Stimulated activated CD8-positive, alpha-beta memory T cell treated with anti-CD3 and anti-CD28 coated beads, Interleukin-12 subunit alpha, Interleukin-12 subunit beta, amount 100 ng/mL, for 4 hours (primary cell): Measurements from ENCODE around the gene PRKRIP1.
"Not testable (repeated sequence)": the region's sequence is repeated elsewhere in the genome, so short reads cannot be mapped to it uniquely, and the experiment has no call there.

Experiments
- DNase-seq: peaks from one replicate; pipeline ENCODE4 v3.0.0-alpha.2; 2020; ENCODE audit warnings: low read depth

PRKRIP1 gene

DNA sequence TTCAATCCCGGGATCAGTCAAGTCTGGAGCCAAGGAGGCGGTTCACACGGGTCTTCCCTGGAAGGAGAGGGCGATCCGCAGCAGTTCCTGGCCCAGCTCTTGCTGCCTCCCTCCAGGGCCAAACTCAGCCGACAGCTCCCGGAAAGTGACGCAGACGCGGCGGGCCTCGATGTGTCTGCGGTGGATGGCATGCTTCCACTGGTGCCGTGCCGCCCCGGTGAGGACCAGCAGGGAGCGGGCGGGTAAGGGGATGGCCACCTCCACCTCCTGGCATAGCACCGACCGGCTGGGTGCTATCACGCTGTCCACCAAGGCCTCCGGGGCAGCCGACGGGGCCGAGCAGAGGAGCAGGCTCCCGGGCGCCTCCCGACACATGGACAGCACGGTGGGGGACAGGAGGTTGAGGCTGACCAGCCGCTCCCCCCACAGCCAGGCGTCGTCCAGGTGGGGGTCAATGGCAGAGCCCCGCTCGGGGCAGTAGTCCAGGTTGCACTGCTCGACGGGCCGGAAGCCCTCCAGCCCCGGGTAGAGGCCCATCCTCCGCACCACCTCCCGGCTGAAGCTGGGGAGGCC is 61.3 kb downstream of the PRKRIP1 start:
- DNase-seq, result no peak

DNA sequence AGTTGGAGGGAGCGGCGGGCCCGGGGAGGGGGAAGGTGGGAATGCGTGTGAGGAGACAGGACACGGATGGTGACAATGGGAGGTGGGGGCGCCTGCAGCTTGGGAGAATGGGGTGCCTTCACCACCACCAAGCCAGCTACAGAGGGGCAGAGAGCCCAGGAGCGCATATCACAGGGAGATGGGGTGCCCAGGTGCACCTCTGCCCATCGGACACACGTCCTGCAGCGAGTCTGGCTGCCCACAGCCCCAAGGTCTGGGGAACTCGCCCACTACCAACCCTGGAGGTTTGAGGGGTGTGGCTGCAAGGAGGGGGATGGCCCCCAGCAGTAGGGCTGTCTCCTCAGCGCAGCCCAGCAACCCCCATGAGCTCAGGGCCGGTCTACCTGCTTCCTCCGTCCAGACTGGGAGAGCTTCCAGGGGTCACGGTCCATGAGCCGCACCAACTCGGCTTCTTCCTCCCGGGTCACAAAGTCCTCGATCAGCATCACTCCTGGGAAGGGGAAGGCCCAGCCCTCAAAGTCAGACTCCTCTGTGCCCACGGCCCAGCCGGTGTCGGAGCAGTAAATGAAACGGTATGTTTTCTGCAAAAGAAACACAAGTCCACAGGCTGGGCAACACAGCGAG is 63.2 kb downstream of the PRKRIP1 start:
- no peak for DNase-seq

- no peak for DNase-seq
Measured at GRCh38 chr7:102460467-102460866, 64.3 kb downstream of the PRKRIP1 start.

DNA sequence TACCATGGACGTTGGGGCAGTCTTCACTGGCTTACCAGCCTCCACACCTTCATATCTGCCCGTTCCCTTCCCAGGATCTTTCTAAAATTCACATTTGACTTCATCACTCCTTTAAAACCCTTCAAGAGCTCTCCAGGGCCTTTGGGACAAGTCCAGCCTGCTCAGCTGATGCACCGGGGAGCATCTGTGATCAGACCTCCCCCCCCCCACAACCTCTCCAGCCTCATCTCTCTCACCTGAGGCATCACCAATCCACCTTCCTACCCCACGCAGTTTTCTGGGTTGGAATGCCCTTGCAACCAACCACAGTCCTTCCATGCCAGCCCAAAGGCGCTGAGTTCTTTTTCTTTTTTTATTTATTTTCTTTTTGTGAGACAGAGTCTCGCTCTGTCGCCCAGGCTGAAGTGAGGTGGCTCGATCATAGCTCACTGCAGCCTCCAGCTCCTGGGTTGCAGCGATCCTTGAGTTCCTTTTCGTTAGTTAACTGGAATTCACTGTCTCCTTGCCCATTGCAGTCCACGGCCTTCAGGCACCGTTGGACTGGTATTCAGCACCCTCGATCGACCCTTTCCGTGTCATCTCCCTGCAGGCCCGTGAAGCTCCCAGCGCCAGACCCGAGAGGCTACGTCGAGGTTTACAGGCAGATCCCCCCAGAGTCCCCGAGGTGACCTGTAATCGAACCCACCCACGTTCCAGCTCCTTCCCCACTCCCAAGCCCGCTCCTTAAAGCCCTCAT is 67.8 kb downstream of the PRKRIP1 start:
- DNase-seq, result no peak

GRCh38 chr7:102464577-102465280 is 68.6 kb downstream of the PRKRIP1 start, which contains the start of the genes ALKBH4 and LRWD1:
ALKBH4 (minus strand) TSS chr7:102464863; CDS start chr7:102464836, 27 bp downstream.
LRWD1 (plus strand) TSS chr7:102464984; CDS start chr7:102465081, 97 bp downstream.
- peak; percentile 94 for DNase-seq

DNA sequence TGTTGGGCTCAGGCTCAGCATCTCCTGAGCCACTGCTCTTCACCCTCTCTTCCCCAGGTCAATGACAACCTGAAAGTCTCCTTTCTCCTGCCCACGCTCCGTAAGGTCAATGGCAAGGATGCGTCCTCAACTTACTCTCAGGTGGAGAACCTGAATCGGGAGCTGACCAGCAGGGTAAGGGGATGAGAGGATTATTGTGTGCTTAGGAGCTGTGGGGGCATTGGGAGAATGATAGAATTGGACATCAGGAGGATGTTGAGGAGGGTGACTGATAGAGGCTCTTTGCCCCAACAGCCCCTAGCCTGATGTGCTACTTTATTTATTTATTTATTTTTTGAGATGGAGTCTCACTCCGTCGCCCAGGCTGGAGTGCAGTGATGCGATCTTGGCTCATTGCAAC is 69.9 kb downstream of the PRKRIP1 start:
- no peak for DNase-seq

DNA sequence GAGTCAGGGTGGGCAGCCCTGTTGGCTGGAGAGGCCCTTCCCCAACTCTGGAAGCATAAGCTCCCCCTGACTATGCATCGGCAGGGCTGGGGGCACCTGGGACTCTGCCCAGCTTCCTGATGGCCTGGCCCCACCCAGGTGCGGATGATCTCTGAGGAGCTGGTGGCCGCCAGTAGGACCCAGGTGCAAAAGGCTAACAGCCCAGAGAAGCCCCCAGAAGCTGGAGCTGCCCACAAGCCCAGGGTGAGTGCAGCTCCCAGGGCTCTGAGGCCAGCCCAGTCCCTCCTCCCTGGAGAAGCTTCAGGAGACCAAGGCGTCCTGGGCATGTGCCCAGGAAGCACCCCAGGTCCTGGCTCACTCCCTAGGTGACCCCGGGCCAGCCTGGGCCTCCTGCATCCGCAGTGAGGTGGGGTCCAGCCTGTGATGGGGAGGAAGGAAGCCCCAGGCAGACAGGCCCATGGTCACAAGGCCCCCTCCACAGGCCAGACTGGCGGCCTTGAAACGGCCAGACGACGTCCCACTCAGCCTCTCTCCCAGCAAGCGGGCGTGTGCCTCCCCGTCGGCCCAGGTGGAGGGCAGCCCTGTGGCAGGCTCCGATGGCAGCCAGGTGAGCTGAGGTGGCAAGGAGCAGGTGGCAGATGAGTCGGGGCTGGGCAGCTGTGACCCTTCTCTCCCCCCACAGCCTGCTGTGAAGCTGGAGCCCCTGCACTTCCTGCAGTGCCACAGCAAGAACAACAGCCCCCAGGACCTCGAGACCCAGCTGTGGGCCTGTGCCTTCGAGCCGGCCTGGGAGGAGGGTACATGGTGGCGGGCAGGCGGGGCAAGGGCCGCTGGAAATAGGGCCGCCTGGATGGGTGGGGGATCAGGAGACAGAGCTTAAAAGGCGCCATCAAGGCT is 71.7 kb downstream of the PRKRIP1 start:
- no peak for DNase-seq

- no peak for DNase-seq
Measured at GRCh38 chr7:102468478-102469350, 72.6 kb downstream of the PRKRIP1 start.

- no peak for DNase-seq
Measured at GRCh38 chr7:102469351-102469971, 73.3 kb downstream of the PRKRIP1 start.

- DNase-seq, result no peak
Measured at GRCh38 chr7:102469972-102470825, 74.0 kb downstream of the PRKRIP1 start.

- DNase-seq, result no peak
Measured at GRCh38 chr7:102471791-102472125, 75.6 kb downstream of the PRKRIP1 start.

GRCh38 chr7:102472126-102473041 is 76.2 kb downstream of the PRKRIP1 start:
- DNase-seq, result no peak

- no peak for DNase-seq
Measured at GRCh38 chr7:102473271-102473991, 77.3 kb downstream of the PRKRIP1 start.

DNA sequence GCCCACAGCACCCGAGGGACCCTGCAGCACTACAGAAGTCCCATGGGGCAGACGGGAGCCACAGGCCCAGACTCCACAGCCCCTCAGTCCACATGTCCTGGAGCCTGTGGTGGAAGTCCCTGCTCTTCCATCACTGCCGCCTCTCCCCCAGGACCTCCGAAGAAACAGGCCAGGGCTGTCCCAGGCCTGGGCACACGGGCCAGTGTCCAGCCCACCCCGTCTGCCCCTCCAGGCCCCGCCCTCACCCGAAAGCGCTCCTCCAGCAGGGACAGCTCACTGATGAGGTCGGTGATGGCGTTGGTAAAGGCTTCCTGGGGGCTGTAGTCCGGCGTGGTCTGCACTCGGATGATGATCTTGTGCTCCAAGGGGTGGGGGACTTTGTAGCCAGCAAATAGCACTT is 78.0 kb downstream of the PRKRIP1 start:
- not testable (repeated sequence) for DNase-seq

DNA sequence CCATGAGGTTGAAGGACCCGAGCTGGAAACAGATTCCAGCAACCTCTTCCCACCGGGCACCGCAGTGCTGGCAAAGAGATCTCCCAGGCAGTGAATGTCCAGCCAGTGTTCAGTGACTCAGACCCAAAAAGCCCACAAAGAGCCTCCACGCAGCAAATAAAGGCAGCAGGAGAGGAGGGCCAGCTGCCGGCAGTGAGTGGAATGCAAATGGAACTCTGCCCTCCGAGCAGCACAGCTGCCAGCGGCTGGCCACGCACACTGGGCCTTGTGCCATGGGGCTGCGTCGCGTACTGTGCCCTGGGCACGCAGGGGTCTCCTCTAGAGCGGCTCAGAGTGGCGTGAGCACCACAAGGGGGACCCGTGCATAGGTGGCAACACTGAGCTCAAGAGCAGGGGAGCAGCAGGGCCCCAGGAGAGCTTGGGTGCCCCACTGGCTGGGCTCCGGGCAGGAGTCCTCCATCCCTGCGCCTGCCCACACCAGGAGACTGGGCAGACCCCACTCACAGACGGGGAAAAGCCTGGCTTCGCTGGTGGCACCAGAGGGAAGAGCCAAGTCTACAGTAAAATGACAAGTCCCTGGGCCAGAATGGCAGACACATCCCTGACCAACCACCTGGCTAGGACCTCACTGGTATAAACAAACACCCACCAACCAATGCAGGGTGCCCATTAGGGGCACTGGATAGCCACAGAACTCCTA is 78.7 kb downstream of the PRKRIP1 start:
- not testable (repeated sequence) for DNase-seq
